NOMO-1 treated with dmso at 0.1 percent for 144 hours (cell line): ENCODE data around the gene ITGAX.

Source experiments
- DNase-seq: peaks from one replicate; lab custom pipeline; 2025; ENCODE audit not compliant: unreplicated experiment; lab: John Stamatoyannopoulos, UW

ITGAX gene

DNA sequence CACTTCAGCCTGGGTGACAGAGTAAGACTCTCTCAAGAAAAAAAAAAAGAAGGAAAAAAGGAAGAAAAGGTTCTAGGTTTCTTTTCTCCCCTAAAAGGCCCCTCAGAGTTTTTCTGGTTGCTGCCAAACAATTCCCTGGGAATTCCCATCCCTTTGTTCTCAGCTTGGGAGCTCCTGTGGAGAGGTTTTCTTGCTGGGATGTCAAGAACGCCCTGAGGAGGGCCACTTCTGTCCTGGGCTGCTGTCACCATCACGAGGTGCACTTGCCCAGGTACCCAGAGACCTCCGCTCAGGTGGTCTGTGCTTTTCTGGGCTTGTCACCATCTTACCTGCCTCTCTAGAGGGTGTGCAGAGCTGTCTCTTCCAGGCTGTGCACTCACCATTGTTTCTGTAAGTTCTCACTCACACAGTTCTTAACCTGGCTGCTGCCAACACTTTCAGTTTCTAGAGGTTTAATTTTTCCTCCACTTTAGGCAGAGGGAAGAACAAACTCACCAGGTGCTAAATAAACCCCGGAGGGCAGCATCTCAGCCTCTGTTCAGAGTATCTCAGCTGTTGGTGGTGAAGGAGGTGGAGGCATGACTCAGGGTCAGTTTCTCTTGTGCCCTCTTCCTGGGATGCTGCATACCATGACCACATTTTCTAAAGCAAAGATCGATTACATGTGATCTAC is 75.5 kb downstream of the ITGAX start:
- DNase-seq = no peak
